ENCODE results near the gene PKNOX2. TPM values are rescaled to one million over a fixed set of nuclear protein-coding genes. Genes with fewer than 3 reads are reported as not detected.

The PKNOX2 gene
- total and polyA plus RNA-seq, 10 of the 15 experiments (the other 5 are each of a cell fraction or from before 2014, with no cell fraction given), result not detected

GRCh38 chr11:125451400-125452124 lies 287.0 kb downstream of the PKNOX2 start (continued):
- peak; percentile 96 for TF ChIP-seq PKNOX1 (IDR thresholded peaks at IDR 0.05)
- no peak for TF ChIP-seq CEBPZ (IDR thresholded peaks at IDR 0.05; ENCODE audit: low read depth, low read length)
- no peak for TF ChIP-seq CBFB (IDR thresholded peaks at IDR 0.05; ENCODE audit: low read depth)
- no peak for TF ChIP-seq IRF5 (IDR thresholded peaks at IDR 0.05; ENCODE audit: borderline replicate concordance)
- no peak for TF ChIP-seq ZBTB11 (CRISPR knock-in tag; IDR thresholded peaks at IDR 0.05)

Data from GM12878 (cell line).